DMS53 (cell line): Measurements from ENCODE around the gene POC1B.

Experiments
- DNase-seq: peaks from one replicate; lab custom pipeline; 2025; lab: John Stamatoyannopoulos, UW

Gene POC1B

DNA sequence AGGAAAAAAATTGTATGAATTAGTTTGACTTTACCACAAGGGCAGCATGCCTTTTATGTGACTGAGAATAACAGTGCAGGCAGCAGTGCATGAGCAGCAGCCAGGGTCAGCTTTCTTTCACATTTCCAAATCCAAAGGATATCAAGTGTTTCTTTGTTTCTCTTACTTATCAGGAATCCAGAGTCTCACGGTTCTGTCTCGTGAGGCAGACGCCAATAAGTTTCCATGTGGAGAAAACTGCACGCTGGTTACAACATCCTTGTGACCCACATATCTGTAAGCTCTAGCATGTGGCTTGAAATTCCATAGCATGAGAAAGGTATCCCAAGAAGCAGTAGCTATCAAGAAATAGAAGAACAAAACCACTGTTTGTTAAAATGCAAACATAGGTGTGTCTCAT is 28.8 kb downstream of the POC1B start:
- no peak for DNase-seq

DNA sequence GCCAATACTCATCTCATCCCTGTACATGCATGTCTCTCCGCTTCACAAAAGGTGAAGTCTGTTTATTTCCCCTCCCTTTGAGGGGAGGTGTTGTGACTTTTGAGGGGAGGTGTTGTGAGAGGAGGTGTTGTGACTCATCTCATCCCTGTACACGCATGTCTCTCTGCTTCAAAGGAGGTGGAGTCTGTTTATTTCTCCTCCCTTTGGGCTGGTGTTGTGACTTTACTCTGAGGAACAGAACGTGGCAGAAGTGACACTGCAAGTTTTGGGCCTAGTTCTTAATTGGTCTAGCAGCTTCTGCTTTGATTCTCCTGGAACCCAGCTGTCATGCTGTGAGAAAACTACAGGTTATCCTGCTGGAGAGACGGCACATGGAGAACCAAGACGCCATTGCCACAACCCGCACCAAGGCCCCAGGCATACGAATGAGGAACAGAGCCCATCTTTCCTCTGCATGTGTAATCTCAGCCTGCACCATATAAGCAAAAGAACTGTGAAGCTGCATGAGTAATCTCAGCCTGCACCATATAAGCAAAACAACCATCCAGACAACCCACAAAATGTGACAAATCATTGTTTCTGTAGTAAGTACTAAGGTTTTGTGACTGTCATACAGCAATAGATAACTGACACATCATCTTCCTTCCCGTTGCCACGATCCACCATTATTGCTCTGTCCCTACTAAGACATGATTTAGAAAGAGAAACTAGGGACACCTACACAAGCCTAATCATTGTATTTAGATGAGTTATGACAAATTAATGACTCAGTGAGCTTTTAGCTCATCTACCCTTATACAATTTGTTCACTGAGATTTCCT is 31.2 kb downstream of the POC1B start:
- DNase-seq: no peak

DNA sequence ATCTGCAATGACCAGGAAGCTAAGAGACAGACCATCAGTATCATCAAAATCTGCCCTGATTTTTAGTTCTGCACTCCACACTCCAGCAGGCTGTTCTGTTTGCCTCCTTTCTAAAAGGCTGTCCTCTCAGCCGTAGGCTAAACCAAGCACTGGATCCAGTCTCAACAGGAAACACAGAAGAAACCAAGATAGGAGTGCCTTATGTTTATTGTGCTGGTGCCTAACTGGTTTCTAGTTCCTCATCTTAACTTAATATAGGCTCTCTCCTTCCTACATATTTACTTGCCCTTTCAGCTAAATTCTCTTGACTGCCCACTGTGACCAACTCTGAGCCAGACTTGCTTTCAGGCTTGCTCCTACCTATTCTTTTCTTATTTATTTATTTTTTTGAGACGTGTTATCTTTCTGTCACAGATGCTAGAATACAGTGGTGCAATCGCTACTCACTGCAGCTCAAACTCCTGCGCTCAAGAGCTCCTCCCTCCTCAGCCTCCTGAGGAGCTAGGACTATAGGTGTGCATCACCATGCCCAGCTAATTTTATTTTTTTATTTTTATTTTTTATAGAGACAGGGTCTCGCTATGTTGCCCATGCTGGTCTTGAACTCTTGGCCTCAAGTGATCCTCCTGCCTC is 32.1 kb downstream of the POC1B start:
- peak; percentile 29 for DNase-seq

DNA sequence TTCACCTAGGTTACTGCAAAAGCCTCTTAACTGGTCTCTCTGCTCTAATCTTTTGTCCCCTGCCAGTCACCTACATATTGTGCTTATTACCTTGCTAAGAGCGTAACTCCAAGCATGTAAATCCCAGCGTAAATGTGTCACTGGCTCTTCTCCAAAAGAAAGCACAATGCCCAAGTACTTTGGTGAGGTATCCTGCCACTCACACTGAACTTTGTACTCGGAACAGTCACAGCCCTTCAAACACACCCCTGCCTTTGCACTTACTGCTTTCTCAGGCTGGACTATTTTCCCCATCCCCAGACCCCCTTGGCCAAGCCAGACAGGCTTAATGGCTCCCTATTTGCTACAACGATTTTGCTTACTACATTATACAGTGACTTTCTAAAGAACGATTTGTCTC is 33.0 kb downstream of the POC1B start:
- DNase-seq: peak; percentile 49

DNA sequence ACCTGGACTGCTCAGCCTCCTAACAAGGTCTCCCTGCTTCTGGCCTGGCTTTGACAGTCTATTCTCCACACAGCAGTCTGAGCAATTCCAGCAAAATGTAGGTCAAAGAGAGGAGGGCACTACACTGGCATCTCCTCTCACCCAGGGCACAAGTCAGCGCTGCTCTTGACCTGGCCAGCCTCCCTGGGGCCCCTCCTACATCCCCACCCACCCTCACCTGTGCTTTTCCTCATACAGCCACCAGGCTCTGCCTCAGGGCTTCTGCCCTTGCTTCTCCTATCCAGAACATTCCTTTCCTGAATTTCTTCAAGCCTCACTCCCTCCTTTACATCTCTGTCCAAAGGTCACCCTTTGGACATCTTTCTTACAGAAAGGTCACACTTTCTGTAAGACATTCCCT is 34.9 kb downstream of the POC1B start:
- no peak for DNase-seq

DNA sequence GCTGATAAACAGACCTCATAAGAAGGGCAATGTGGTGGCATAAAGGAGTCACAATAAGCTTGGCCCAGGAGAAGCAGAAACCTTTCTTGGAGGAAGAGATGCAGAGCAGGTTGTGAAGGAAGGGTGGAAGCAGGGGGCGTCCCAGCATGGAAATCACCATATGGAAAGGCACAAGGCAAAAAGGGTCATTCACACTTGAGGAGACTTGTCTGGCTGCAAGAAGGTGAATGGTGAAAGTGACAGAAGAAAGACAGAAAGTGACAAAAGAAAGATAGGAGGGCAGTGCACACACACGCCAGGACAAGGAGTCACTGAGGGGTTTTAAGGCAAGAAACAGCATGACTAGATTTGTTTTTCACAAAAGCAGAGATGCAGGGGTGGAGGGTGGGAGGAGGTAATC is 39.6 kb downstream of the POC1B start:
- no peak for DNase-seq

DNA sequence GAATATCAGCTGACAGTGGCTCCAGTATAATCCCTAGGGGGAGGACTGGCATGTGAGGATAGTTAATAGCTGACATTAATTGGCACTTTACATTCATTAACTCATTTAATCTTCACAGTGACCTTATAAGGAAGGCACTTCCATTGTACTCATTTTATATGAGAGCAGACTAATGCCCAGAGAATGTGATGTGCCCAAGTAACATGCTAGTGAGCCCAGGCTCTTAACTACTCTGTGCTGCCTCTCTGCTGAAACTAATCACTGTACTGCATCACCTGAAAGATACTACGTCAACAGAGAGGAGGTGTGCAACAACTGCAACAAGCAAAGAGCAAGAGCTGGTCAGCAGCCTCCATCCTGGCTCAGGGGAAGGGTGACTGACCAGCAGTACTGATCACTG is 41.4 kb downstream of the POC1B start:
- no peak for DNase-seq

DNA sequence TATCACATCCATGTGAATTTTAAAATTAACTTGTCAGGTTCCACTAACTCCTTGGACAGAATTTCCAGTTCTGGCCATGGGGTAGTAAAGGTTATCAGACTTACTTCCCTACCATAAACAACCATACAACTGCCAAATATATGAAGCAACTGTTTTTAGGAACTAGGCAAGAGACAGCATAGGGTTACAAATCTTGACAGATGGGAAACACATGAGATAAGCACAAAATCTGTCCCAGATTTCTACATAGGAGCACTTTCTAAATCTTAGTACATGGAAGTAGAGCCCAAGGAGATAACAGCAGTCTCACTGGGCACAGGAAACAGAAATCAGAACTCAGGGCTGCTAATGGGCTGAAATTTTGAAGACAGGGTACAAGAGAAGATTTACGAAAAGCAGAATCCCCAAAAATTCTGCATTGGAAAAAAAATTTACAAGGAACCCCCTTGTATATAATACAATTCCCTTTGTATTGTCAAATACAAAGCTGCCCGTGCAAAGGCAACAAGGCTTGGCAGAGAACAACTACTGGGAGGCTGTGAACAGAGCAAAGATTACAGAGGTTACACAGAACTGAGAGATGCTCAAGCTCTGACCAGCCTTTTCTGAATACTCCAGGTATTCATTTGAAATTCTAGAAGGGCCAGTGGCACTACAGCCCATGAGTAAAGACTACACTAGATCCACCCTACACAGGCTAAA is 44.5 kb downstream of the POC1B start:
- DNase-seq: no peak

DNA sequence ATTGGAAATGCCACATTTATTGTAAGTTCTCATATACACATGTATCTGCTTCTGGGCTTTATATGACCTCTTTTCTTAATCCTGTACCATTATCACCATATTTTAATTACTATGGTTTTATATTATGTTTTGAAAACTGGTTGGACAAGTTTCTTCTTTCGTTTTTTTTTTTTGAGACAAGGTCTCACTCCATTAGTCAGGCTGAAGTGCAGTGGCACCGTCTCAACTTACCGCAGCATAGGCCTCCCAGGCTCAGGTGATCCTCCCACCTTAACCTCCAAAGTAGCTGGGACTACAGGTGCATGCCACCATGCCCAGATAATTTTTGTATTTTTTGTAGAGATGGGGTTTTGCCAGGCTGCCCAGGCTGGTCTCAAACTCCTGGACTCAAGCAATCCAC is 45.9 kb downstream of the POC1B start:
- DNase-seq: peak; percentile 52

DNA sequence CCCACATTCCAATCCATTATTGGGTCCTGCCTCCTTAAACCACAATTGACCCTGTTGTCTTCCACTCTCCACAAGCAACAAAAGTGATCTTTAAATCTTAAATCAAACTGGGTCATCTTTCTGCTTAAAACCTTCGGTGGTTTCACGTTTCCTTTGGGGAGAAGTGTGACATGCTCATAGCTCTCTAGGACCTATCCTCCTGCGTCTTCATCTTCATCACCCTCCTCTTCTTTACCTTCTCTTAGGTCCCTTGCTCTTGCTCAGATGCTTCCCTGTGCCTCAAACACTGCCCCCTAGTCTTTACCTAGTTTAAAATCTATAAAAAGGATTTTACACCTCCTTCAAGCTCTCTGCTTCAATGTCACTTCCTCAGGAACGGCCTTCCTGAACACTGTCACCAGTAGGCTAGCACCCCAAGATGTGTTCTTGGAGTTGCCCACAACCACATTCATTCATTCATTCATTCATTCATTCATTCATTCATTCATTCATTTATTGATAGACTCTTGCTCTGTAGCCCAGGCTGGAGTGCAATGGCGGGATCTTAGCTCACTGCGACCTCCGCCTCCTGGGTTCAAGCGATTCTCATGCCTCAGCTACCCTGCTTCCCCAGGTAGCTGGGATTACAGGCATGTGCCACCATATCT is 48.1 kb downstream of the POC1B start:
- no peak for DNase-seq

DNA sequence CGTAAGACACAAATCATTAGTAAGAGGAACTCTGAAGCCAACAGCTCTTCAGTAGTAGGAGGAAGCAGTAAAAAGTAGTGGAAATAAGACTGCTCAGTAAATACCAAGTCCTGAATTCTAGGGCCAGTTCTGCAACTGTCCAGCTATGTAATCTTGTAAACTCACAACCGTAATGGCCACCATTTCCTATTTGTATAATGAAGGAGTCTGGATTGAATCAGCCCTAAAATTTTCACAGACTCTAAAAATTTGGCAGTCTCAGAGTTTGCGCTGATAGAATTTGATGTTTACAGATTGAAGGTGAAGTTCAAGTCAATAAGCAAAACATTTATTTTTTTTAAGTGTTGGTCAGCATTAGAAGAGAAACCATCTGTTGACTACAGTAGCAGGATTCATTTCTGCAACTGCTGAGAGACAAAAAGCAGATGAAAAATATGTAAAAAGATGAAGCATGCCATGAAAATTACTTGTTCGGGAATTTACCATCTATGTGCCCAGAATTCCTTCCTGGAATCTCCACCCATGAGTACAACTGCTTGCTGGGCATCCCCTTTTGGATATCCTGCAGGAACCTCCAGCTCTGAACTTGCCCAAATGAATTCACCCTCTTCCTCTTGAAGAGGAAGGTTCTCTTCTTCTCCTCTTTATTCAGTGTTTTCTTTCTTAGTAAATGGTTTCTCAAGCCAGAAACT is 48.8 kb downstream of the POC1B start:
- no peak for DNase-seq

DNA sequence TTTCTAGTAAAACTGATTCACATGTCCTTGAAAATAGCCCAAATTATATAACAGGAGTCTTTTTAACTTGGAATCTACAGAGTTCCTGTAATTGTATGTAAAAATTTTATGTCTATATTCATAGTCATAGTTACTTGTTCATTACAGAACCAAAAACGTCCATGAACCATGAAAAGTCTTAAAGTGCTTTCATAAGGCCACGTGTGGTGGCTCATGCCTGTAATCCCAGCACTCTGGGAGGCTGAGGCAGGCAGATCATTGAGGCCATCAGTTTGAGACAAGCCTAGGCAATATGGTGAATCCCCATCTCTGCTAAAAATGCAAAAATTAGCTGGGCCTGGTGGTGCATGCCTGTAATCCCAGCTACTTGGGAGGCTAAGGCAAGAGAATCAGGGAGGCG is 49.6 kb downstream of the POC1B start:
- DNase-seq: no peak

DNA sequence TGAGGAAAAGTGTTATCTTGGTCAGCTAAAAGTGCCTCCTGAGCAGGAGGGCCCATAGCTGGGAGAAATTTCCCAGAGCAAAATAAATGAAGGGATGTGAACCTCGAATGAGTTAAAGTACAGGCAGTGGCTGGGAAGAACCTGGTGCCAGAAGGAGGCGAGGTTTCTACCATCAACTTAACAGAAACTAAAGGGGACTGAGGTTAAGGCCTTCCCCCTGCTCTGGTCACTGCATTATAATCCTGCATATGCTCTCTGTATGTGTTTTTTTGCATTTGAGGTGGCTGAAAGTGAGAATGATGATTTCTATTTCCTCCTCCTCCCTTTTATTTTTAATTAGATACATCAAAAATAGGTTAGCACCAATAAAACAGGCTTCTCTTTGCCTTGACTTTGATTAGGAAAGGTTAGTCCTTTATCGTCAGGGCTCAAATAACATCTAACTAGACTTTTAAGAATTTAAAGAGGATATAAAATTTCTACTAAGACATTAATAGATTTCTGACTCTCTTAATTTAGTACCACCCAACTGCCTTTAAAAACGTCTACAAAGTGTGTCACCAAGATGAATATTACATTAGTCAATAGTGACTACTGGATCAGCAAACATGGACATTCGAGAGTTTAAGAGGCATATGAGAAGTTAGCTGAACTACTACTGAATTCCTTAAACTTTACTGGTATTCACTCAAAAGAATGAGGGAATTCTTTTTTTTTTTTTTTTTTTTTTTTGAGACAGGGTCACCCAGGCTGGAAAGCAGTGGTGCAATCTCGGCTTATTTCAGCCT is 50.5 kb downstream of the POC1B start:
- no peak for DNase-seq

DNA sequence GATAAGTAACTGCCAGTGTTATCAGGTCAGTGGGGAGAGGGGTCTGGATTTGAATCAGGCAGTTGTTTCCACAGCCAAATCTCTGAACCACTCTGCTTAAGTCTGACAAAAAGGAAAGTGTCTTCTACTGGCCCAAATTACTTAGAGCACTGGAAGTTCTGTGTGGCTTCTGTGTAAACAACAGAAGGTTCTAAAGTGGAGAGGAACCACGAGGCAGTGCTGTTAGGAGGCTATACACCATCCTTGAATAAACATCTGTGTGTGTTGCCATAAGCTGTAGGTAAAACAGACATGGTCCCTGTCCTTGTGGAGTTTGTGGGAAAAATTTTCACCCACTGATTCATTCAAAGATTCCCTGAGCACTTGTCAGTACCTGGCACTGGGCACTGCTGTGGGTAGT is 51.2 kb downstream of the POC1B start:
- peak; percentile 26 for DNase-seq

DNA sequence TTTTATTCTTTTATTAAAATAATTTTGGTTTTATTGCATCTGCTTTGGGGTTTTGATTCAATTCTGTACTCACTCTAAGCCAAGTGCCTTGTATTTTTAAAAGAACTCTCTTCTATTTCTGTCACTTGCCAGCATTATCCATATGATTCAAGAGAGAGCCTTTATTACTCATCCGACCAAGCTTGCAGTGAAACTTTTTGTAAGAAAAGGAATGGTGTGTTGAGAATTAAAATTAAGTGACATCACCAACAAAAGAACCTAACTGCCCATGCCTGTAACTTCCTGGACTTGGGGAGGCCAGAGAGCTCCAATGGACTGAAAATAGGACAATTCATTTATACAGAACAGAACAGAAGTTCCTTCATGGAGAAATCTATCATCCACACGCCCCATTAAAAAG is 53.3 kb downstream of the POC1B start:
- no peak for DNase-seq

DNA sequence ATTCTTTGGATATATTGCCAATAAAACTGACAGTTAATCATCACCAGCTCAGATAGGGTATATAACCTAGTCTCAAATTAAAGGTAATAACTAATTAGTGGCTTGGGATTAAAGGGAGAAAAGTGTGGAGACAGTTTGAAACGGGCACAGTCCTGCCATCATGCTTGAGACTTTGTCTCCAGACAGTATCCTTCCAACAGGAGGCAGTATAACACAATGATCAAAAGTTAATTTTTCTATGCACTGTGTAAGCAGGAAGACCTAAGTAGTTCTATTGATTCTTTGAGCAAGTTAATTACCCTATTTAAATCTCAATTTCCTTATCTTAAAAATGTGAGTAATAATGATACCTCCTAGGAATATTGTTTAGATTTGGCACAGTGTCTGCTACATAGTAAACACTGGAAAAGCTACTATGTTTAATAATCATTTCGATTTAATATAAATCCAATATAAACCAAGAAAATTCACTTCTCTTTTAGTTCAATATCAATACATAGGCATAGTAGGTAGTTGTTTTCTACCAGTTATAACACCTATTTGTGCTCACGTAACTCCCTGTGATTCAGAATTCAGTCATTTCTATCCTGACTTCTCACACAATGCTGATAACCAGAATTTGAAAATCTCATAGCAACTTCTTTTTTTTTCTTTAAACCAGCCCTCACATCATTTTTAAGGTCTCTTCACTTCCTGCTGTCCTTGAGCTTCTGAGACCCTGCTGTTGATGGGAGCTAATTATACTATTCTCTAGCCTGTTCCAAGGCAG is 54.9 kb downstream of the POC1B start:
- peak; percentile 71 for DNase-seq

DNA sequence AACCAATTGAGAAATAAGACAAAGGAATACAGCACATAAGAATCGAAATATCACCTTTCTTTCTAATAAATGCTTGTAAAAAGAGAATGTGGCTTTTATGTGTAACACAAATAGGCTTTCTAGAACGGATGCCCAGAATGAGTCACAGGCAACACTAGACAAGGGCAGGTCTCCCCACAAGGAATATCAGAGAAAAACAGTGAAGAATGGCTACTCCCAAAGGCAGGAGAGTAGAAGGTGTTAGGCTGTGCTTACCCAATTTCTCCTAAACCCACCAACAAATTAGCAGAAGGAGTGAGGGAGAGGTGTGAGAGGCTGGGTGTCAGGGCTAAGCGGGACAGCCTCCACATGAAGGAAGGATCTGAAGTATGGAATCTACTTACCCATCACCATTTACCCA is 56.5 kb downstream of the POC1B start:
- no peak for DNase-seq

DNA sequence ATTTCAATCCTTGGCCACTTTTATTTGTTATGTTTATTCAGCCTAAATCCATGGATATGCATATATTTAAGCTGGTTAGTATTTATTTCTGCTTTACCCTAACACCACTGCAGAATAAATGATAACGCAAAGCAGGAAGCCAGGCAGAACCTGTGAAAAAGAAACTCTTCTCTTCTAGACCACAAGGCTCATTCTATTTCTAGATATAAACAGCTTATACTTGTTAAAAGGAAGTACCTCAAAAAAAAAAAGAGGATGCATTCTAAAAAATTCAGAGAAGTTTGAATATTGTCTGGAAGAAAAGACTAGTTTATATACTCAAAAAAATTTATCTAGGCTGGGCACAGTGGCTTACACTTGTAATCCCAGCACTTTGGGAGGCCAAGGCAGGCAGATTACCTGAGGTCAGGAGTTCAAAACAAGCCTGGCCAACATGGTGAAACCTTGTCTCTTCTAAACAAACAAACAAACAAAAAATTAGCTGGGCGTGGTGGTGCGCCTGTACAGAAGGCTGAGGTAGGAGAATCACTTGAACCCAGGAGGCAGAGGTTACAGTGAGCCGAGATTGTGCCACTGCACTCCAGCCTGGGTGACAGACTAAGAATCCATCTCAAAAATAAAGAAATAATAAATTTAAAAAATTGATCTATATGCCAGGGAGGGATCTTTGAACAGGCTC is 57.1 kb downstream of the POC1B start:
- DNase-seq: no peak

DNA sequence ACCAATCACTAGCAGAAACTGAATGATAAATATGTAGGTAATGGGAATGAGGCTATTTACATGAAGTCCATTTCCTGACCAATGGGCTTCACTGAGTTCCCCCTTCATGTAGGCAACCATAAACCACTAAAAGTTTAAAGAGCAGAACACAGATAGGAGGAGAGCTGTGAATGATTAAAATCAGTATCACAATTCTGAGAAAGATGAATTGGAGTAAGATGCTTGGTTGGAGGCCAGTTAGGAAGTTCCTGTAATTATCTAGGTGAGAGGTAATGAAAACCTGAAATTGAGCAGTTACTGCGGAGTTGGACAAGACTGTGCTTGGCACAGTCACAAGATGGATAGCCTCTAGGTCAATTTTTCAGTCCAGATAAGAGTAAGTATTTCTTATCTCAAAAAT is 57.8 kb downstream of the POC1B start:
- DNase-seq: no peak
